IMR-90 (cell line): Measurements from ENCODE around the gene SMKR1. TPM values are rescaled to one million over a fixed set of nuclear protein-coding genes. Genes with fewer than 3 reads are reported as not detected.
"Not testable (repeated sequence)": the region's sequence is repeated elsewhere in the genome, so short reads cannot be mapped to it uniquely, and the experiment has no call there.

ENCODE experiments used
- ATAC-seq: fragments of 200-7000 bp; cut with Tn5 transposase; 2 replicates; pipeline ENCODE4 v1.9.1; 2020; ENCODE audit warnings: low read depth, mild to moderate bottlenecking, moderate library complexity
- BruUV-seq: library from RNA; stranded (reverse); fragments of 400-500 nt; replicated peaks from 2 replicates; lab custom pipeline; 2021; lab: Mats Ljungman, UMichigan
- CTCF ChIA-PET: fragments of 300-600 bp; formaldehyde crosslinking; extraction: SDS; loops from one replicate; lab custom pipeline; 2021; ENCODE audit warnings: antibody characterized with exemption; lab: Yijun Ruan, JAX
- POLR2A ChIA-PET: fragments of 300-600 bp; sonication (Branson Sonifier 250); formaldehyde crosslinking; loops from one replicate; lab custom pipeline; 2022; ENCODE audit warnings: antibody characterized with exemption; ENCODE audit not compliant: unreplicated experiment; lab: Charles Lee
- DNase-seq: peaks from one replicate; pipeline ENCODE4 v3.0.0; 2013
- H2AFZ ChIP-seq: replicated peaks from 2 replicates; pipeline ENCODE3; 2013; ENCODE audit warnings: low read length, mild to moderate bottlenecking; ENCODE audit not compliant: poor library complexity
- H2AK5ac ChIP-seq: 2 replicates; pipeline ENCODE4 v1.6.1; 2013; ENCODE audit warnings: low read depth, low read length, inconsistent platforms
- H2AK9ac ChIP-seq: replicated peaks from 2 replicates; pipeline ENCODE3; 2013; ENCODE audit warnings: mild to moderate bottlenecking, low read depth, low read length, moderate library complexity; ENCODE audit not compliant: poor library complexity
- H2BK120ac ChIP-seq: 2 replicates; pipeline ENCODE4 v1.6.1; 2013; ENCODE audit warnings: low read depth, low read length, inconsistent platforms
- H2BK15ac ChIP-seq: 3 replicates; pipeline ENCODE4 v1.6.1; 2013; ENCODE audit warnings: low read depth, low read length, inconsistent platforms
- H2BK20ac ChIP-seq: 2 replicates; pipeline ENCODE4 v1.6.1; 2013; ENCODE audit warnings: low read depth, mild to moderate bottlenecking, inconsistent platforms, low read length, moderate library complexity
- H2BK5ac ChIP-seq: 2 replicates; pipeline ENCODE4 v1.6.1; 2013; ENCODE audit warnings: mild to moderate bottlenecking, low read depth, low read length, inconsistent platforms; ENCODE audit not compliant: poor library complexity, severe bottlenecking
- H3K14ac ChIP-seq: replicated peaks from 2 replicates; pipeline ENCODE4 v1.6.1; 2013; ENCODE audit warnings: low read depth, low read length, inconsistent platforms
- H3K18ac ChIP-seq: 2 replicates; pipeline ENCODE4 v1.6.1; 2013; ENCODE audit warnings: low read depth, low read length, control low read depth
- H3K23ac ChIP-seq: 2 replicates; pipeline ENCODE4 v1.6.1; 2013; ENCODE audit warnings: low read depth, low read length, inconsistent platforms
- H3K27ac ChIP-seq: 2 replicates; pipeline ENCODE4 v1.5.1; 2013; ENCODE audit warnings: mild to moderate bottlenecking, control low read depth, low read length; ENCODE audit not compliant: insufficient read depth
- H3K27me3 ChIP-seq: 2 replicates; pipeline ENCODE4 v1.6.1; 2013; ENCODE audit warnings: low read length; ENCODE audit not compliant: control insufficient read depth, insufficient read depth
- H3K36me3 ChIP-seq: 2 replicates; pipeline ENCODE4 v1.6.1; 2013; ENCODE audit warnings: low read length, mixed read lengths; ENCODE audit not compliant: control insufficient read depth, insufficient read depth
- H3K4ac ChIP-seq: 2 replicates; pipeline ENCODE4 v1.6.1; 2013; ENCODE audit warnings: low read depth, low read length, inconsistent platforms
- H3K4me1 ChIP-seq: 2 replicates; pipeline ENCODE4 v1.6.1; 2013; ENCODE audit warnings: low read length, mixed read lengths; ENCODE audit not compliant: control insufficient read depth, insufficient read depth
- H3K4me2 ChIP-seq: 2 replicates; pipeline ENCODE4 v1.6.1; 2013; ENCODE audit warnings: low read depth, mild to moderate bottlenecking, control low read depth, low read length, moderate library complexity
- H3K4me3 ChIP-seq: 2 replicates; pipeline ENCODE4 v1.5.1; 2013; ENCODE audit warnings: low read depth, mild to moderate bottlenecking, control low read depth, low read length, moderate library complexity; ENCODE audit not compliant: insufficient read depth
- H3K56ac ChIP-seq: 2 replicates; pipeline ENCODE4 v1.6.1; 2013; ENCODE audit warnings: low read length, inconsistent platforms; ENCODE audit not compliant: insufficient read depth; ENCODE audit errors: extremely low read depth
- H3K79me1 ChIP-seq, 2 experiments: 2 replicates each; pipeline ENCODE4 v1.6.1; 2013; ENCODE audit warnings: low read length in 2 of 2, inconsistent platforms in 1 of 2, low read depth in 1 of 2
- H3K9ac ChIP-seq: 2 replicates; pipeline ENCODE4 v1.6.1; 2013; ENCODE audit warnings: low read depth, low read length, control low read depth
- H3K9me1 ChIP-seq: 2 replicates; pipeline ENCODE4 v1.6.1; 2013; ENCODE audit warnings: low read length, inconsistent platforms; ENCODE audit not compliant: insufficient read depth
- H3K9me3 ChIP-seq: 2 replicates; pipeline ENCODE4 v1.6.1; 2013; ENCODE audit warnings: low read length; ENCODE audit not compliant: control insufficient read depth, insufficient read depth
- H4K20me1 ChIP-seq: 2 replicates; pipeline ENCODE4 v1.6.1; 2013; ENCODE audit warnings: low read length, inconsistent platforms; ENCODE audit not compliant: insufficient read depth
- H4K5ac ChIP-seq: 2 replicates; pipeline ENCODE4 v1.6.1; 2013; ENCODE audit warnings: mild to moderate bottlenecking, low read depth, low read length, control low read depth
- H4K8ac ChIP-seq, 2 experiments: 2 replicates each; pipeline ENCODE4 v1.6.1; 2013; ENCODE audit warnings: low read depth in 2 of 2, low read length in 2 of 2, control low read depth in 1 of 2, inconsistent platforms in 1 of 2
- H4K91ac ChIP-seq: 2 replicates; pipeline ENCODE4 v1.6.1; 2013; ENCODE audit warnings: low read depth, low read length, inconsistent platforms; ENCODE audit not compliant: insufficient read depth
- BHLHE40 ChIP-seq: fragments of 150-350 bp; IDR thresholded peaks from 2 replicates; pipeline ENCODE4 v1.6.1; 2016; ENCODE audit warnings: mild to moderate bottlenecking, low read depth, low read length
- CEBPB ChIP-seq: IDR thresholded peaks from 2 replicates; pipeline ENCODE4 v1.6.1; 2012; ENCODE audit warnings: low read depth, low read length, improper control_type of control experiment
- FOS ChIP-seq: fragments of 150-350 bp; IDR thresholded peaks from 2 replicates; pipeline ENCODE4 v1.6.1; 2016; ENCODE audit warnings: low read depth, low read length
- RFX5 ChIP-seq: IDR thresholded peaks from 2 replicates; pipeline ENCODE4 v1.8.0; 2012; ENCODE audit warnings: low read depth, mild to moderate bottlenecking, low read length, moderate library complexity
- WGBS, 2 experiments: methylation state at CpG; one replicate each; pipeline versions ENCODE4 v1.1.5 to v1.1.7; 2013; ENCODE audit warnings: missing lambda C conversion rate in 2 of 2; ENCODE audit not compliant: insufficient read length in 1 of 2; ENCODE audit errors: extremely low coverage in 2 of 2; 5-methylcytosine and 5-hydroxymethylcytosine counted together
- dilution Hi-C: fragments of 300-500 bp; cut with HindIII; formaldehyde crosslinking; loops from one replicate; pipeline ENCODE4 v1.14.3; 2018; ENCODE audit warnings: low sequenced_read_pairs; ENCODE audit not compliant: unreplicated experiment
- in situ Hi-C: fragments of 300-500 bp; cut with MboI; formaldehyde crosslinking; loops from 3 replicates; pipeline ENCODE4 v1.14.3; 2019; ENCODE audit warnings: low sequenced_read_pairs, inconsistent platforms, mixed read lengths
- intact Hi-C: fragments of 100-400 bp; cut with micrococcal nuclease; formaldehyde crosslinking; loops from 2 replicates; pipeline ENCODE4 v1.10.0; 2022
- polyA plus RNA-seq, 3 experiments: library from polyadenylated mRNA; depleted of rRNA; stranded (reverse); fragments of >200 nt; gene quantifications; 2 replicates each; pipeline ENCODE4 v1.2.3, GENCODE V29; 2012; ENCODE audit warnings: low replicate concordance in 1 of 3
- total RNA-seq: library from RNA; depleted of rRNA; stranded (reverse); fragments of >200 nt; gene quantifications from 2 replicates; pipeline ENCODE4 v1.2.3, GENCODE V29; 2012

SMKR1 gene
- total and polyA plus RNA-seq, 2 of the 4 experiments (the other 2 are of a cell fraction): 0.26 TPM; not detected in 1

DNA sequence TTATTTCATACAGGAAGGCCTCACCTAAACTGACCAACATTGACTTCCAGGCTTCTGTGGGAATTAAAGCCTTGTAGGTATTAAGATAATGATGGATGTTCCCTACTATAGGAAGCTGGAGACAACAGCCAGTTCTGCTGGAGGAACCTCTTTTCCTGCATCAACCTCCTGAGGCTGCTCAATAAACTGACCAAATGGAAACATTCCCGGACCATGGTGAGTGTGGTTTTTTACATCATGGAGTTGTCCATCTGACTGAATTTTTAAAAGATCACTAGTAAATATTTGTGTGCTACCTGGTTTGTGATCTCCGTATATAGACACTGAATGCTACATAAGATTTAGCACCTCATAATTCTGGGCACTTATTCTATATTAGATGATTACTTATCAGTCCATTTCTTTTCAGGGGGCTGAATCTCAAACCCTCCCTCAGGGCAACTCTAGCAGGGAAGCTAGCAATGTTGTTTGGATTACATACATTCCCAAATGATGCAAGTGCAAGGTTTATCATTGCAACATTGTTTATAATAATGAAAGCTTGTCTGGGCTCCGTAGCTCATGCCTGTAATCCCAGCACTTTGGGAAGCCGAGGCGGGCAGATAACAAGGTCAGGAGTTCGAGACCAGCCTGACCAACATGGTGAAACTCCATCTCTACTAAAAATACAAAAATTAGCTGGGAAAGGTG is 21.5 kb upstream of the SMKR1 start:
- H2BK15ac ChIP-seq: 0 out of 3 replicates have a peak overlapping the region, but pooled peaks have one; percentile 8
- 0 out of 2 replicates have a peak overlapping the region, but pooled peaks have one; percentile 16 for H2AK5ac ChIP-seq
- H3K9me3 ChIP-seq: no peaks in the 10 kb centered on the region
- H3K36me3 ChIP-seq: no peaks in the 10 kb centered on the region
- no peak overlapping the region for H2AK9ac ChIP-seq
- intact Hi-C loops: loop anchor here (5.0 to 10.0 kb wide), 2 partner anchors 344 to 531 kb away; no protein-coding TSS in a partner anchor
- H3K4me2 ChIP-seq: no peak overlapping the region; the same call in 1 of the 2 replicates
- H4K5ac ChIP-seq: peak overlapping the region; percentile 22; the same call in 1 of the 2 replicates
- TF ChIP-seq BHLHE40: no peak
- TF ChIP-seq CEBPB: peak; percentile 91
- TF ChIP-seq RFX5: no peak
- TF ChIP-seq FOS: peak; percentile 13; the same call in 1 of the 2 replicates
- no peaks in the 10 kb centered on the region for H4K20me1 ChIP-seq
- H3K4me3 ChIP-seq: no peak overlapping the region
- in situ Hi-C loops: loop anchor here (25.0 kb wide), 1 partner anchor 531 kb away; no protein-coding TSS in a partner anchor
- peak overlapping the region; percentile 46; the same call in 1 of the 2 replicates for H3K27ac ChIP-seq
- no peaks in the 10 kb centered on the region for H3K27me3 ChIP-seq
- no peaks in the 10 kb centered on the region for H3K79me1 ChIP-seq
- H2BK5ac ChIP-seq: peak overlapping the region; percentile 27
- H3K18ac ChIP-seq: peak overlapping the region; percentile 67
- no peaks in the 10 kb centered on the region for H3K9me1 ChIP-seq
- CTCF ChIA-PET: interaction anchor here (0.5 to 1.7 kb wide), 4 partner anchors 13 to 262 kb away, joined by 3 to 5 read pairs (median 4); no protein-coding TSS in a partner anchor
- H2AFZ ChIP-seq: no peak overlapping the region
- H4K8ac ChIP-seq: peak overlapping the region in 1 of 2 experiments; percentile 4; a peak in 1 of 4 replicates
- no peak overlapping the region for H3K14ac ChIP-seq
- peak; percentile 82 for DNase-seq
- POLR2A ChIA-PET: no interaction called here
- dilution Hi-C loops: no loop called here
- no peak overlapping the region for H3K9ac ChIP-seq
- peak overlapping the region; percentile 38; the same call in 1 of the 2 replicates for H4K91ac ChIP-seq
- peak; percentile 93 for ATAC-seq
- WGBS, 2 experiments: 0% methylated on average over 1 of the region's 6 CpGs; no CpG with 5 or more reads in 1 of the 2 experiments
- BruUV-seq: no TSS peak
- peaks cover 5% of the 10 kb centered on the region; the same call in 1 of the 2 replicates for H3K4me1 ChIP-seq
- peak overlapping the region; percentile 10; the same call in 1 of the 2 replicates for H3K56ac ChIP-seq
- peak overlapping the region; percentile 73 for H2BK20ac ChIP-seq
- H3K23ac ChIP-seq: no peak overlapping the region
- peak overlapping the region; percentile 31 for H2BK120ac ChIP-seq
- peak overlapping the region; percentile 64 for H3K4ac ChIP-seq

DNA sequence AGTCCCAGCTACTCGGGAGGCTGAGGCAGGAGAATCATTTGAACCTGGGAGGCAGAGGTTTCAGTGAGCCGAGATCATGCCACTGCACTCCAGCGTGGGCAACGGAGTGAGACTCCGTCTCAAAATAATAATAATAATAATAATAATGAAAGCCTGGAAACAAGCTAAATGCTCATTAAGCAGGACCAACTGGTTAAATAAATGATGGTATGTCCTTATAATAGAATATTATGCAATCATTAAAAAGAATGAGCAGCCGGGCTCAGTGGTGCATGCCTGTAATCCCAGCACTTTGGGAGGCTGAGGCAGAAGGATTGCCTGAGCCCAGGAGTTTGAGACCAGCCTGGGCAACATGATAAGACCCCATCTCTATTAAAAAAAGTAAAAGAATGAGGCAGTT is 21.0 kb upstream of the SMKR1 start:
- H3K27ac ChIP-seq: 0 out of 2 replicates have a peak overlapping the region, but pooled peaks have one; percentile 18
- POLR2A ChIA-PET, H2BK120ac ChIP-seq, H3K4me1 ChIP-seq, H3K14ac ChIP-seq, H2AFZ ChIP-seq, H2AK5ac ChIP-seq, H2BK15ac ChIP-seq, H3K56ac ChIP-seq, H2BK20ac ChIP-seq, H2AK9ac ChIP-seq, H4K20me1 ChIP-seq, H2BK5ac ChIP-seq, H3K23ac ChIP-seq, H3K9me3 ChIP-seq, H3K9ac ChIP-seq, H3K18ac ChIP-seq, BruUV-seq, H3K79me1 ChIP-seq, H3K4ac ChIP-seq, H3K4me2 ChIP-seq, H3K4me3 ChIP-seq, H4K91ac ChIP-seq, H4K8ac ChIP-seq, H4K5ac ChIP-seq, H3K9me1 ChIP-seq, dilution Hi-C loops, H3K36me3 ChIP-seq, ATAC-seq, DNase-seq, H3K27me3 ChIP-seq: not testable (repeated sequence)
- WGBS, 2 experiments: no CpG with 5 or more reads among the region's 6 CpGs
- in situ Hi-C loops (loop anchor here (25.0 kb wide), 1 partner anchor 531 kb away; no protein-coding TSS in a partner anchor), intact Hi-C loops (loop anchor here (5.0 to 10.0 kb wide), 2 partner anchors 343 to 531 kb away; no protein-coding TSS in a partner anchor)
- CTCF ChIA-PET: interaction anchor here (0.5 to 1.7 kb wide), 2 partner anchors 108 to 113 kb away, joined by 3 to 5 read pairs; no protein-coding TSS in a partner anchor
